Spleen (tissue), 7 donors: ENCODE data around the gene TP63.

Experiments used
- POLR2A ChIP-seq, 3 donors: fragments of 450-650 bp; IDR thresholded peaks; one replicate each; pipeline ENCODE4 v1.5.1; 2017; ENCODE audit warnings: antibody characterized with exemption in 3 of 3, mild to moderate bottlenecking in 1 of 3
- TF ChIP-seq, protein P1 (sequence below), 11 experiments: fragments of 200-600 bp in 7 of 11; fragments of 450-650 bp in 4 of 11; sonication (generic) in 4 of 11; IDR thresholded peaks in 8 of 11; conservative IDR thresholded peaks in 3 of 11; 1 replicate in 7 of 11; 2 replicates in 4 of 11; pipeline versions ENCODE4 v1.4.0 to v1.8.0; 2016 to 2021; ENCODE audit warnings: antibody characterized with exemption in 11 of 11, inconsistent platforms in 4 of 11, mild to moderate bottlenecking in 1 of 11
- donor health status: DM: no; HTN: no; CAD: no; lungs with moderate emphysema.
- donor health status: DM: no; HTN: no; CAD: no.
- donor health status: DM: no; HTN: no; CAD: no.

DNA sequence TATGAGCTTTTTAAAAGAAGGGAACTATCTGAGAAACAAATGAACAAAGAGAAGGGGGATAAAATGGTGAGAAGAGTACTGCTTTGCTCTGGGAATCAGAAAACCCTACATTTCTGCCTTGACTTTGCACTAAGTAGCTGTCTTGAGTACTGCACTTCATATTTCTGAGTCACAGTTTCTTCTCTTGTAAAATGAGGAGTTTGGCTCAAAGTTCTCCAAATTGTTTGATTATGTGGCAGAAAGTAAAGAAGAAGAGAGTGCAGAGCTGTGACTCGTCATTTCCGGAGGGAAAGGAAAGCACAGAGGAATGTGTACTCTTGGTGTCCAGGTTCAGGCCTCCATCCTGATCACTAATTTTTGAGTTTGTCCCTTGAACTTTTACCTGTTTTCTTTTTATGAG is 54.7 kb downstream of the TP63 start:
- TF ChIP-seq, protein P1, sequence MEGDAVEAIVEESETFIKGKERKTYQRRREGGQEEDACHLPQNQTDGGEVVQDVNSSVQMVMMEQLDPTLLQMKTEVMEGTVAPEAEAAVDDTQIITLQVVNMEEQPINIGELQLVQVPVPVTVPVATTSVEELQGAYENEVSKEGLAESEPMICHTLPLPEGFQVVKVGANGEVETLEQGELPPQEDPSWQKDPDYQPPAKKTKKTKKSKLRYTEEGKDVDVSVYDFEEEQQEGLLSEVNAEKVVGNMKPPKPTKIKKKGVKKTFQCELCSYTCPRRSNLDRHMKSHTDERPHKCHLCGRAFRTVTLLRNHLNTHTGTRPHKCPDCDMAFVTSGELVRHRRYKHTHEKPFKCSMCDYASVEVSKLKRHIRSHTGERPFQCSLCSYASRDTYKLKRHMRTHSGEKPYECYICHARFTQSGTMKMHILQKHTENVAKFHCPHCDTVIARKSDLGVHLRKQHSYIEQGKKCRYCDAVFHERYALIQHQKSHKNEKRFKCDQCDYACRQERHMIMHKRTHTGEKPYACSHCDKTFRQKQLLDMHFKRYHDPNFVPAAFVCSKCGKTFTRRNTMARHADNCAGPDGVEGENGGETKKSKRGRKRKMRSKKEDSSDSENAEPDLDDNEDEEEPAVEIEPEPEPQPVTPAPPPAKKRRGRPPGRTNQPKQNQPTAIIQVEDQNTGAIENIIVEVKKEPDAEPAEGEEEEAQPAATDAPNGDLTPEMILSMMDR (IDR thresholded peaks at IDR 0.05 in 8 of 11, conservative IDR thresholded peaks at IDR 0.05 in 3 of 11): no peak
- TF ChIP-seq POLR2A (IDR thresholded peaks at IDR 0.05): no peak
